WTC11 (cell line): ENCODE results near the gene TLE7. TPM values are rescaled to one million over a fixed set of nuclear protein-coding genes. Genes with fewer than 3 reads are reported as not detected.

Experiments used
- ATAC-seq: fragments of 200-7000 bp; cut with Tn5 transposase; 2 replicates; pipeline ENCODE4 v1.10.0; 2021; ENCODE audit warnings: mild to moderate bottlenecking, moderate library complexity
- CTCF ChIA-PET: fragments of 300-600 bp; sonication (Branson Sonifier 250); formaldehyde crosslinking; loops from one replicate; lab custom pipeline; 2021; ENCODE audit warnings: antibody characterized with exemption; lab: Charles Lee
- POLR2A ChIA-PET: fragments of 350-600 bp; sonication (Branson Sonifier 250); formaldehyde crosslinking; loops from one replicate; lab custom pipeline; 2021; ENCODE audit warnings: antibody characterized with exemption; lab: Charles Lee
- DNase-seq: peaks from one replicate; pipeline ENCODE4 v3.0.0; 2021; ENCODE audit warnings: low spot score
- H3K27ac Mint-ChIP-seq: 2 replicates; pipeline ENCODE4 v1.8.0; 2021; ENCODE audit warnings: mixed read lengths
- H3K27me3 Mint-ChIP-seq: 2 replicates; pipeline ENCODE4 v1.8.0; 2021; ENCODE audit warnings: low read depth, mild to moderate bottlenecking, moderate library complexity, mixed read lengths
- H3K36me3 Mint-ChIP-seq: 2 replicates; pipeline ENCODE4 v1.8.0; 2021; ENCODE audit warnings: mixed read lengths
- H3K4me1 Mint-ChIP-seq: 2 replicates; pipeline ENCODE4 v1.8.0; 2022; ENCODE audit warnings: mixed read lengths
- H3K4me3 Mint-ChIP-seq: 2 replicates; pipeline ENCODE4 v1.8.0; 2021; ENCODE audit warnings: mild to moderate bottlenecking, moderate library complexity, mixed read lengths
- H3K9me3 Mint-ChIP-seq: 2 replicates; pipeline ENCODE4 v1.8.0; 2021; ENCODE audit warnings: mixed read lengths
- ATF2 ChIP-seq: sonication (generic); formaldehyde crosslinking; IDR thresholded peaks from 2 replicates; pipeline ENCODE4 v1.8.1; 2022; ENCODE audit warnings: low read depth, missing genetic modification reagents, borderline replicate concordance
- ATF3 ChIP-seq: sonication (generic); formaldehyde crosslinking; conservative IDR thresholded peaks from 2 replicates; pipeline ENCODE4 v1.8.1; 2022; ENCODE audit warnings: mild to moderate bottlenecking, missing genetic modification reagents
- CTCF ChIP-seq: fragments of 200-600 bp; IDR thresholded peaks from 2 replicates; pipeline ENCODE4 v1.8.0; 2022; ENCODE audit warnings: antibody characterized with exemption
- E2F4 ChIP-seq: sonication (generic); formaldehyde crosslinking; IDR thresholded peaks from 2 replicates; pipeline ENCODE4 v1.8.1; 2022; ENCODE audit warnings: low read depth, mild to moderate bottlenecking, moderate library complexity, missing genetic modification reagents, borderline replicate concordance
- E2F5 ChIP-seq: sonication (generic); formaldehyde crosslinking; IDR thresholded peaks from 2 replicates; pipeline ENCODE4 v1.8.1; 2022; ENCODE audit warnings: mild to moderate bottlenecking, moderate library complexity, missing genetic modification reagents
- ELF4 ChIP-seq: sonication (generic); formaldehyde crosslinking; IDR thresholded peaks from 2 replicates; pipeline ENCODE4 v1.8.1; 2022; ENCODE audit warnings: low read depth, mild to moderate bottlenecking, moderate library complexity, missing genetic modification reagents
- FOXK1 ChIP-seq: sonication (generic); formaldehyde crosslinking; IDR thresholded peaks from 2 replicates; pipeline ENCODE4 v1.8.0; 2022; ENCODE audit warnings: mild to moderate bottlenecking, moderate library complexity, missing genetic modification reagents
- GRHL2 ChIP-seq: fragments of 250-450 bp; sonication (Bioruptor Pico); IDR thresholded peaks from 2 replicates; pipeline ENCODE4 v1.8.0; 2022; ENCODE audit warnings: mild to moderate bottlenecking, moderate library complexity; ENCODE audit not compliant: insufficient replicate concordance, severe bottlenecking
- HMGA2 ChIP-seq: fragments of 250-450 bp; sonication (Bioruptor Pico); IDR thresholded peaks from 2 replicates; pipeline ENCODE4 v1.4.0; 2021; ENCODE audit warnings: mild to moderate bottlenecking, moderate library complexity
- MAX ChIP-seq: sonication (generic); formaldehyde crosslinking; IDR thresholded peaks from 2 replicates; pipeline ENCODE4 v1.8.0; 2022; ENCODE audit warnings: mild to moderate bottlenecking, missing genetic modification reagents
- MYBL2 ChIP-seq: sonication (generic); formaldehyde crosslinking; IDR thresholded peaks from 2 replicates; pipeline ENCODE4 v1.8.1; 2023; ENCODE audit warnings: mild to moderate bottlenecking, moderate library complexity, missing genetic modification reagents
- NFE2L1 ChIP-seq: sonication (generic); formaldehyde crosslinking; IDR thresholded peaks from 2 replicates; pipeline ENCODE4 v1.8.1; 2023; ENCODE audit warnings: missing genetic modification reagents
- NFYB ChIP-seq: sonication (generic); formaldehyde crosslinking; conservative IDR thresholded peaks from 2 replicates; pipeline ENCODE4 v1.8.0; 2022; ENCODE audit warnings: low read depth, missing genetic modification reagents
- NR1H2 ChIP-seq: sonication (generic); formaldehyde crosslinking; IDR thresholded peaks from 2 replicates; pipeline ENCODE4 v1.9.0; 2021; ENCODE audit warnings: mild to moderate bottlenecking, moderate library complexity, missing genetic modification reagents
- SMAD4 ChIP-seq: sonication (generic); formaldehyde crosslinking; IDR thresholded peaks from 2 replicates; pipeline ENCODE4 v1.8.0; 2022; ENCODE audit warnings: mild to moderate bottlenecking, missing genetic modification reagents
- TEAD1 ChIP-seq: sonication (generic); formaldehyde crosslinking; IDR thresholded peaks from 2 replicates; pipeline ENCODE4 v1.8.0; 2022; ENCODE audit warnings: mild to moderate bottlenecking, missing genetic modification reagents
- TP53 ChIP-seq: sonication (generic); formaldehyde crosslinking; IDR thresholded peaks from 2 replicates; pipeline ENCODE4 v1.8.1; 2023; ENCODE audit warnings: mild to moderate bottlenecking, missing genetic modification reagents
- USF2 ChIP-seq: sonication (generic); formaldehyde crosslinking; IDR thresholded peaks from 2 replicates; pipeline ENCODE4 v1.8.1; 2023; ENCODE audit warnings: mild to moderate bottlenecking, missing genetic modification reagents, moderate library complexity
- ZBTB21 ChIP-seq: sonication (generic); formaldehyde crosslinking; IDR thresholded peaks from 2 replicates; pipeline ENCODE4 v1.8.1; 2023; ENCODE audit warnings: mild to moderate bottlenecking, missing genetic modification reagents, borderline replicate concordance
- ZNF219 ChIP-seq: sonication (generic); formaldehyde crosslinking; IDR thresholded peaks from 2 replicates; pipeline ENCODE4 v1.8.0; 2023; ENCODE audit warnings: missing genetic modification reagents, mild to moderate bottlenecking, borderline replicate concordance
- ZNF263 ChIP-seq: sonication (generic); formaldehyde crosslinking; IDR thresholded peaks from 2 replicates; pipeline ENCODE4 v1.8.1; 2022; ENCODE audit warnings: low read depth, mild to moderate bottlenecking, moderate library complexity, missing genetic modification reagents
- ZNF317 ChIP-seq: sonication (generic); formaldehyde crosslinking; IDR thresholded peaks from 2 replicates; pipeline ENCODE4 v1.8.1; 2023; ENCODE audit warnings: low read depth, mild to moderate bottlenecking, moderate library complexity, missing genetic modification reagents, borderline replicate concordance
- ZNF396 ChIP-seq: fragments of 250-450 bp; sonication (Bioruptor Pico); IDR thresholded peaks from 2 replicates; pipeline ENCODE4 v1.8.0; 2021; ENCODE audit warnings: mild to moderate bottlenecking, moderate library complexity, borderline replicate concordance
- ZNF416 ChIP-seq: fragments of 250-450 bp; sonication (Bioruptor Pico); IDR thresholded peaks from 2 replicates; pipeline ENCODE4 v1.9.0; 2021; ENCODE audit warnings: mild to moderate bottlenecking, inconsistent platforms
- ZNF425 ChIP-seq: fragments of 250-450 bp; sonication (Bioruptor Pico); conservative IDR thresholded peaks from 2 replicates; pipeline ENCODE4 v1.9.0; 2021; ENCODE audit warnings: mild to moderate bottlenecking
- ZNF671 ChIP-seq: fragments of 250-450 bp; sonication (Bioruptor Pico); IDR thresholded peaks from 2 replicates; pipeline ENCODE4 v1.8.0; 2021; ENCODE audit warnings: mild to moderate bottlenecking
- ZSCAN18 ChIP-seq: fragments of 250-450 bp; sonication (Bioruptor Pico); IDR thresholded peaks from 2 replicates; pipeline ENCODE4 v2.1.2; 2022; ENCODE audit warnings: mild to moderate bottlenecking, moderate library complexity
- total RNA-seq: library from RNA; stranded (reverse); gene quantifications from 3 replicates; pipeline ENCODE4 v1.2.3, GENCODE V29; 2021

The TLE7 gene
- total RNA-seq, 1 experiment from 2014 or later: 0.55 TPM

GRCh38 chr16:71406724-71407123 is 35.1 kb downstream of the TLE7 start:
- no peak overlapping the region for H3K4me3 Mint-ChIP-seq
- peaks cover 7% of the 10 kb centered on the region for H3K4me1 Mint-ChIP-seq
- no peak for ATAC-seq
- peaks cover 12% of the 10 kb centered on the region for H3K9me3 Mint-ChIP-seq
- ChIA-PET CTCF (no interaction called here), POLR2A (no interaction called here)
- H3K27me3 Mint-ChIP-seq: peaks cover 7% of the 10 kb centered on the region
- peaks cover 9% of the 10 kb centered on the region for H3K36me3 Mint-ChIP-seq
- no peak overlapping the region for H3K27ac Mint-ChIP-seq
- TF ChIP-seq FOXK1 (CRISPR knock-in tag) (no peak), ZNF671 (CRISPR knock-in tag) (no peak), ZNF317 (CRISPR knock-in tag) (no peak), E2F4 (CRISPR knock-in tag) (no peak), TEAD1 (CRISPR knock-in tag) (no peak), ZNF396 (CRISPR knock-in tag) (no peak), ZNF219 (no peak), NFE2L1 (no peak), SMAD4 (CRISPR knock-in tag) (no peak), MYBL2 (no peak), CTCF (no peak)
- DNase-seq: no peak

GRCh38 chr16:71406316-71406715 is 35.5 kb downstream of the TLE7 start:
- POLR2A ChIA-PET: no interaction called here
- DNase-seq (no peak), ATAC-seq (no peak)
- Mint-ChIP-seq H3K9me3 (peaks cover 12% of the 10 kb centered on the region), H3K4me1 (peaks cover 11% of the 10 kb centered on the region), H3K27ac (no peak overlapping the region), H3K36me3 (peaks cover 9% of the 10 kb centered on the region), H3K4me3 (no peak overlapping the region), H3K27me3 (peaks cover 7% of the 10 kb centered on the region)
- CTCF ChIA-PET: no interaction called here
- TF ChIP-seq ZNF416 (CRISPR knock-in tag): no peak
- no peak for TF ChIP-seq ZNF317 (CRISPR knock-in tag)
- no peak for TF ChIP-seq NR1H2
- no peak for TF ChIP-seq NFYB (CRISPR knock-in tag)
- TF ChIP-seq ZBTB21 (CRISPR knock-in tag): no peak
- no peak for TF ChIP-seq ZSCAN18 (CRISPR knock-in tag)
- no peak for TF ChIP-seq E2F5 (CRISPR knock-in tag)
- TF ChIP-seq NFE2L1: no peak
- TF ChIP-seq HMGA2 (CRISPR knock-in tag): no peak
- no peak for TF ChIP-seq ZNF425 (CRISPR knock-in tag)
- no peak for TF ChIP-seq GRHL2
- no peak for TF ChIP-seq MAX
- TF ChIP-seq ATF2: no peak
- TF ChIP-seq ZNF263 (CRISPR knock-in tag): no peak
- no peak for TF ChIP-seq ELF4 (CRISPR knock-in tag)
- no peak for TF ChIP-seq ATF3 (CRISPR knock-in tag)
- no peak for TF ChIP-seq USF2 (CRISPR knock-in tag)
- TF ChIP-seq TP53 (CRISPR knock-in tag): no peak
